Endothelial cell (in vitro differentiated cells): ENCODE data around the gene CLDN3. TPM values are rescaled to one million over a fixed set of nuclear protein-coding genes. Genes with fewer than 3 reads are reported as not detected.

Source experiments
- DNase-seq: peaks from one replicate; pipeline ENCODE4 v3.0.0; 2021; ENCODE audit warnings: low spot score
- H3K27ac Mint-ChIP-seq: one replicate; pipeline ENCODE4 v1.8.0; 2021; ENCODE audit warnings: mixed read lengths, inconsistent platforms; ENCODE audit not compliant: unreplicated experiment
- H3K27me3 Mint-ChIP-seq: one replicate; pipeline ENCODE4 v1.8.0; 2021; ENCODE audit warnings: mild to moderate bottlenecking, moderate library complexity, mixed read lengths, inconsistent platforms; ENCODE audit not compliant: unreplicated experiment
- H3K36me3 Mint-ChIP-seq: one replicate; pipeline ENCODE4 v1.8.0; 2021; ENCODE audit warnings: mild to moderate bottlenecking, low read depth, mixed read lengths, inconsistent platforms; ENCODE audit not compliant: unreplicated experiment
- H3K4me1 Mint-ChIP-seq: one replicate; pipeline ENCODE4 v1.8.0; 2021; ENCODE audit warnings: mild to moderate bottlenecking, mixed read lengths, inconsistent platforms; ENCODE audit not compliant: unreplicated experiment
- H3K4me3 Mint-ChIP-seq: one replicate; pipeline ENCODE4 v1.8.0; 2021; ENCODE audit warnings: mild to moderate bottlenecking, mixed read lengths, inconsistent platforms; ENCODE audit not compliant: unreplicated experiment
- H3K9me3 Mint-ChIP-seq: one replicate; pipeline ENCODE4 v1.8.0; 2021; ENCODE audit warnings: mixed read lengths, inconsistent platforms; ENCODE audit not compliant: unreplicated experiment
- total RNA-seq: library from RNA; stranded (reverse); fragmentation: NEBNext Ultra II Directional; extraction: Animal tissue kit (Norgen Biotek cat#: 25700); gene quantifications from one replicate; pipeline ENCODE4 v1.2.1, GENCODE V29; 2021; ENCODE audit not compliant: unreplicated experiment
- TF ChIP-seq, protein P1 (sequence below): fragments of 200-600 bp; sonication (generic); IDR thresholded peaks from one replicate; pipeline ENCODE4 v1.5.0; 2021; ENCODE audit warnings: antibody characterized with exemption; ENCODE audit not compliant: unreplicated experiment

The CLDN3 gene
- total RNA-seq, 1 donor from 2014 or later, result 0.36 TPM

DNA sequence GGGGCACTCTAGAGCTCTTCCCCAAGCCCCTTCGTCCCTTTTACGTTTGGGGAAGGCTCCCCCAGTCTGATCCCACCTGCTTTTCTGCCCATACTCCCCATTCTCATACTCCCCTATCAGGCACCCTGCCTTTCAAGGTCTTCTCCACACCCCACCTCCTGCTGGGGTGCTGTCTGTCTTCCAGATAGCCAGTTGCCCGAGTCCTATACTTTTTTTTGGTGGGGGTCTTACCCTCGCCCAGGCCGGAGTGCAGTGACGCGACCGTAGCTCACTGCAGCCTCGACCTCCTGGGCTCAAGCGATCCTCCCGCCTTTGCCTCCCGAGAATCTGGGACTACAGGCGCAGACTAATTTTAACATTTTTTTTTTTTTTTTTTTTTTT, 30.7 kb downstream of the CLDN3 start:
- H3K9me3 Mint-ChIP-seq, result no peaks in the 10 kb centered on the region
- TF ChIP-seq, protein P1, sequence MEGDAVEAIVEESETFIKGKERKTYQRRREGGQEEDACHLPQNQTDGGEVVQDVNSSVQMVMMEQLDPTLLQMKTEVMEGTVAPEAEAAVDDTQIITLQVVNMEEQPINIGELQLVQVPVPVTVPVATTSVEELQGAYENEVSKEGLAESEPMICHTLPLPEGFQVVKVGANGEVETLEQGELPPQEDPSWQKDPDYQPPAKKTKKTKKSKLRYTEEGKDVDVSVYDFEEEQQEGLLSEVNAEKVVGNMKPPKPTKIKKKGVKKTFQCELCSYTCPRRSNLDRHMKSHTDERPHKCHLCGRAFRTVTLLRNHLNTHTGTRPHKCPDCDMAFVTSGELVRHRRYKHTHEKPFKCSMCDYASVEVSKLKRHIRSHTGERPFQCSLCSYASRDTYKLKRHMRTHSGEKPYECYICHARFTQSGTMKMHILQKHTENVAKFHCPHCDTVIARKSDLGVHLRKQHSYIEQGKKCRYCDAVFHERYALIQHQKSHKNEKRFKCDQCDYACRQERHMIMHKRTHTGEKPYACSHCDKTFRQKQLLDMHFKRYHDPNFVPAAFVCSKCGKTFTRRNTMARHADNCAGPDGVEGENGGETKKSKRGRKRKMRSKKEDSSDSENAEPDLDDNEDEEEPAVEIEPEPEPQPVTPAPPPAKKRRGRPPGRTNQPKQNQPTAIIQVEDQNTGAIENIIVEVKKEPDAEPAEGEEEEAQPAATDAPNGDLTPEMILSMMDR, result no peak
- H3K27me3 Mint-ChIP-seq, result peaks cover 8% of the 10 kb centered on the region
- DNase-seq, result no peak
- H3K27ac Mint-ChIP-seq, result peak overlapping the region; percentile 84
- peak overlapping the region; percentile 91 for H3K4me3 Mint-ChIP-seq
- H3K4me1 Mint-ChIP-seq, result peaks cover 14% of the 10 kb centered on the region
- no peaks in the 10 kb centered on the region for H3K36me3 Mint-ChIP-seq

DNA sequence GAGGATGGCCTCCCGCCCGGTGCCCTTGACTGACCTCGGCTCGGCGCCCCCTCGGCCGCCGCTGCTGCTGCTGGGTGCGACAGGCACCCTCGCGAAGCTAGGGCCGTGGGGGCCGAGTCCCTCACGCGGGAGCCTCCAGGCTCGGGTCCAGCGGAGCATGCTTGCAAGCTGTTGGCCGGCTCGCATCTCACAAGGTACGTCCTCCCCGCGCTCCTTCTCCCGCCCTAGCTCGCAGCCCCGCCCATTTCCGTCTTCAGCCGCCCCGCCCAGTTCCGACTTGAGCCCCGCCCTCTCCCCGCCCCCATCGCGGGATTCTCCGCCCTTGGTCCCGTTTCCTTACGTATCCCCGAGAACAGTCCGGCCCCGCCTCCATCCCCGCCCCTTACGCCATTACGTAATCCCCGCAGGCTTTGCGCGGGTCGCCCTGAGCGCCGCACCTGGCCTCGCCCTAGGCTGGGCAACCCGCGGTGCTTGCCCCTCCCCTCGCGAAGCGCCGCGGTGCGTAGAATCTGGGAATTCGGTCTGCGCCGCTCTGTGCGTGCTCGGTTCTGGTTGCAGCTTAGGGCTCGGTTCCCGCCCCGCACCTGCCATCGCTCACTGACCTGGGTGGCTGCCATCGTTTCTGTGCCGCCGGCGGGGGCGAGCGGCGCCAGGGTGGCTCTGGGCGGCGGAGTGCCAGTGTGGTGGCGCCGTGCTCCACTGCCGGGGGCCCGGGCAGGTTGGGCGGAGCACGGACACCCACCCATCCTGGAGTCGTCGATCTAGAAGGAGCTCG, 31.3 kb downstream of the CLDN3 start, which contains the start of gene ABHD11:
TSS of gene ABHD11 (minus strand) at position 191 of the 775 bp plus-strand sequence. CDS start at position 159, 32 bp downstream.
- H3K4me1 Mint-ChIP-seq, result peaks cover 14% of the 10 kb centered on the region
- H3K27ac Mint-ChIP-seq, result peak within 1 kb of the TSS; percentile 84
- H3K9me3 Mint-ChIP-seq, result no peaks in the 10 kb centered on the region
- DNase-seq, result peak; percentile 98
- no peaks in the 10 kb centered on the region for H3K36me3 Mint-ChIP-seq
- TF ChIP-seq, protein P1, result no peak
- H3K4me3 Mint-ChIP-seq, result peak within 1 kb of the TSS; percentile 91
- peaks cover 6% of the 10 kb centered on the region for H3K27me3 Mint-ChIP-seq

DNA sequence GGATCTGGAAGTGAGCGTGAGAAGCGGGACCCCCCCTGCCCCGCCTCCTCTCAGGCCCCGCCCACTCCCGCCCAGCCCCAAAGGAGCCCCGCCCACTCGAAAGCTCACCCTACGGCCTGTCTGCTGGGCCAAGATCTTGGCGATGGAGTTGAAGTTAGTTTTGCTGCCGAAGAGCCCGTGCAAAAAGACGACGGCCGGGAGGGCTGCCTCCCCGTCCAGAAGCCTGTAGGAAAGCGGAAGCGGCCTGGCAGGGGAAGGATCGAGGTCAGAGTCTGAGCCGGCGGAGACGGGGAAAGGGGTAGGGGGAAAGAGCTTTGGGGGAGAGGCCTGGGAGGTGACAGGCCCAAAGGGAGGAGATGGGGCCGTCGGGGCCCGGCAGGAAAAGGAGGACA, 31.9 kb downstream of the CLDN3 start:
- H3K36me3 Mint-ChIP-seq, result no peaks in the 10 kb centered on the region
- TF ChIP-seq, protein P1, result no peak
- peak overlapping the region; percentile 88 for H3K4me3 Mint-ChIP-seq
- peaks cover 8% of the 10 kb centered on the region for H3K4me1 Mint-ChIP-seq
- no peak overlapping the region for H3K27ac Mint-ChIP-seq
- peaks cover 4% of the 10 kb centered on the region for H3K27me3 Mint-ChIP-seq
- peak; percentile 48 for DNase-seq
- no peaks in the 10 kb centered on the region for H3K9me3 Mint-ChIP-seq

DNA sequence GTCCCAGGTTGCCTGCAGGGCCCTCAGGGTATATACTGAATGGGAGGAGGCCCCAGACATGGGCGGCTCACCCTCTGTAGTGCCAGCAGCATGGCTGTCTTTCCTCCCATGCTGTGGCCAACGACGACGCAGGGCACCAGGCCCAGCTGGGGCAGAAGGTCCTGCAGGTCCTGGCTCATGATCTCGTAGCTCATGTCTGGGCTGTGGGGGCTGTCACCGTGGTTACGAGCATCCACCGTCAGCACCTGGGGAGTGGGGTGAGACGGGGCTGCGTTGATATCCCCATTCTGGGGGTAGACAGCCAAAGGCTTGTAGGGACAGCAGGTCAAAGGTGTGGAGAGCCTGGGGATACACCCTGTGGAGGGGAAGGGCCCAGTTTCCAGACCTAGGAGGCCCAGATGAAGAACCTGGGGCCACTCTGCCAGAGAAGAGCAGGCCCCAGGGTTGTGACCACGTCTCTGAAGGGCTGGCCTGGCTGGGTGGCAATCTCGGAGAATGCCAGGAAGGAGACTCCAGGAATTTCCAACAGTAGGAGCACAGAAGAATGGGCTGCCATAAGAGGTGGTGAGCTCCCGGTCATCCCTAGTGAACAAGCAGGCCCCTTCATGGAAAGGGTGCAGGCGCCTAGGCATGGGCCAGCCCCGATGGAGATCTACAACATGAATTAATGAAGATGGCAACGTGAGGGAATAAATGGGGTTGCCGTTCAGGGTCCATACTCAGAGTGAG, 32.4 kb downstream of the CLDN3 start:
- TF ChIP-seq, protein P1, result no peak
- Mint-ChIP-seq H3K9me3 (no peaks in the 10 kb centered on the region), H3K36me3 (no peaks in the 10 kb centered on the region), H3K27ac (no peak overlapping the region), H3K27me3 (peaks cover 3% of the 10 kb centered on the region), H3K4me1 (peaks cover 5% of the 10 kb centered on the region), H3K4me3 (peak overlapping the region; percentile 88)
- no peak for DNase-seq

DNA sequence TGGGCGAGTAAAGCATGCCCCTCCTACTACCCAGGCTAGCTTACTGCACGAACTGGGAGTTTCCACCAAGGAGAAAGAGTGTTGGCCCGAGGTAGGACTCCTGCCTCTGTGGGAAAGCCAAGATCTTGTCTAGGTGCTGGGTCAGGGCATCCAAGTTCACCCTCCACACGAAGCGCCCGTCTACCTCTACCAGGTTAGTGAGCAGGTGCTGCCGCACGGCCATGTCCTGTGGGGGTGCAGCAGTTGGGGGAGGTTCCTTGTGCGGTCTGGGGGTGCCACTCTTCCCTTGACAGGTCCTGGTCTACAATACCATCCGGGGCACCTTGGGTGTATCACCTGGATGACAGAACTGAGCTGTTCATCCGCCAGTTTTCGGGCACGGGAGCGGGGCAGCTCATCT, 33.2 kb downstream of the CLDN3 start:
- H3K9me3 Mint-ChIP-seq, result no peaks in the 10 kb centered on the region
- H3K27me3 Mint-ChIP-seq, result peaks cover 3% of the 10 kb centered on the region
- no peak for DNase-seq
- H3K4me3 Mint-ChIP-seq, result no peak overlapping the region
- H3K27ac Mint-ChIP-seq, result no peak overlapping the region
- no peaks in the 10 kb centered on the region for H3K4me1 Mint-ChIP-seq
- no peaks in the 10 kb centered on the region for H3K36me3 Mint-ChIP-seq
- TF ChIP-seq, protein P1, result no peak
